ENCODE data around the gene ZNF862.
"Not testable (repeated sequence)": the region's sequence is repeated elsewhere in the genome, so short reads cannot be mapped to it uniquely, and the experiment has no call there.

ZNF862 gene

DNA sequence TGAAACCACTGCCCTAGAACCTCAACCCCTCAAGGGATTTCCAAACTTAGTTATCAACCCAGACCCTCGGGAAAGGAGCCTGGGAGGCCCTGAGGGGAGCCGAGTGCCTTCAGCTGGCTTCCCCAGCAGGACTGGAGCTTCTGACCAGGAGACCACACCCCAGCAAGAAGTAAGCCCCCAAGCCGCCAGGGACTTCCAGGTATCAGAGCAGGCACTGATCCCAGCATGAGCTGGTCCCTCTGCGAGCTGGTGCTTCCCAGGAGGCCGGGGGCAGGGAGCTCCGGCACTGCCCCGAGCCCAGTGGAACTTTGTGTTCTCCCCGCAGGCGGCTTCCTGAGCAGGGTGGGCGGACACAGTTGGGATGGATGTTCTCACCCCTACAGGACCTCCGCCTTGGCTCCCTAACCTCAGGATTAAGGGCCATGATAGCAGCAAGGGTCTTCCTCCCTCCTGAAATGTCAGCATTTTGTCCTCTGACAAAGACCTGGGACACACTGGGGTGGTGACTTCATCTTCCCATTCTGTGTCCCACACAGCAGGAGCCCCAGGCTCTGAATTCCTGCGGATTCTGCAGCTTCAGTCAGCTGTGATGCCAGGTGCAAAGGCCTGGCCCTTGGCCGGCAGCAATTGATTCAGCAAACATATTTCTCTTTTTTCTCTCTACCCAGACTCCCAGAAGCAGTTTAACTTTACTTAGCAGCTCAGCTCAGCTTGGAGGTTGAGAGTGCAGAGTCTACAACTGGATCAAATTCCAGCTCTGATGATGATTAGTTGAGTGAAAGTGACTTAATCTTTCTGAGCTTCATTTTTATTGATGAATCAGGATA is 47.2 kb downstream of the ZNF862 start:
- Mint-ChIP-seq H3K4me3 (no peak overlapping the region), H3K27me3 (ENCODE audit: low read depth) (no peaks in the 10 kb centered on the region), H3K4me1 (ENCODE audit: low read depth) (peaks cover 9% of the 10 kb centered on the region), H3K9me3 (no peaks in the 10 kb centered on the region), H3K27ac (no peak overlapping the region), H3K36me3 (ENCODE audit: low read depth) (peaks cover 2% of the 10 kb centered on the region)
- no peak for DNase-seq (ENCODE audit: low spot score)

- Mint-ChIP-seq H3K4me3 (no peak overlapping the region), H3K36me3 (ENCODE audit: low read depth) (peaks cover 2% of the 10 kb centered on the region), H3K27ac (no peak overlapping the region), H3K4me1 (ENCODE audit: low read depth) (peaks cover 9% of the 10 kb centered on the region), H3K27me3 (ENCODE audit: low read depth) (no peaks in the 10 kb centered on the region), H3K9me3 (no peaks in the 10 kb centered on the region)
- no peak for DNase-seq (ENCODE audit: low spot score)
Measured at GRCh38 chr7:149886018-149886415, 47.8 kb downstream of the ZNF862 start.

- Mint-ChIP-seq H3K27ac (no peak overlapping the region), H3K4me1 (ENCODE audit: low read depth) (peaks cover 9% of the 10 kb centered on the region), H3K4me3 (no peak overlapping the region), H3K27me3 (ENCODE audit: low read depth) (no peaks in the 10 kb centered on the region), H3K36me3 (ENCODE audit: low read depth) (peaks cover 2% of the 10 kb centered on the region), H3K9me3 (no peaks in the 10 kb centered on the region)
- no peak for DNase-seq (ENCODE audit: low spot score)
Measured at GRCh38 chr7:149887311-149887710, 49.1 kb downstream of the ZNF862 start.

DNA sequence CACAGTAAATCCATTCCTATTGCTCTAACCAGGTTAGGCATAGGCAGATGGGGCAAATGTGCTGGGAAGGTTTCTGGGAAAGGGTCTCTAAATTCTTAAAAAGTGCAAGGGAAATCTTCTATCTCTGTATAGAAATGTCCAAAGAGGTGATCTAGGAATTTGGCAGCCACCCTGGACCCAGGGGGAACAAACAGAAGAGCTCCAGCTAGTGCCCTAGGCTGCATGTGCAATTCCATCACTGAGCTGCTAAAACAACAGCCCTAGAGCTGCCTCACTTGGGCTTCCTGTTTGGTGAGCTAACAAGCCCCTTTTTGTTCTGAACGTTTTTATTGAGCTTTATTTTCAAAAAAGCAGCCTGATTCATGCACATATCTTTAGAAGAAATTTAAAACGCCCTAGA is 52.5 kb downstream of the ZNF862 start:
- H3K4me3 Mint-ChIP-seq; DNase-seq (ENCODE audit: low spot score); H3K9me3 Mint-ChIP-seq; H3K36me3 Mint-ChIP-seq (ENCODE audit: low read depth); H3K4me1 Mint-ChIP-seq (ENCODE audit: low read depth); H3K27ac Mint-ChIP-seq: not testable (repeated sequence)
- H3K27me3 Mint-ChIP-seq (ENCODE audit: low read depth) = peaks cover 12% of the 10 kb centered on the region

DNA sequence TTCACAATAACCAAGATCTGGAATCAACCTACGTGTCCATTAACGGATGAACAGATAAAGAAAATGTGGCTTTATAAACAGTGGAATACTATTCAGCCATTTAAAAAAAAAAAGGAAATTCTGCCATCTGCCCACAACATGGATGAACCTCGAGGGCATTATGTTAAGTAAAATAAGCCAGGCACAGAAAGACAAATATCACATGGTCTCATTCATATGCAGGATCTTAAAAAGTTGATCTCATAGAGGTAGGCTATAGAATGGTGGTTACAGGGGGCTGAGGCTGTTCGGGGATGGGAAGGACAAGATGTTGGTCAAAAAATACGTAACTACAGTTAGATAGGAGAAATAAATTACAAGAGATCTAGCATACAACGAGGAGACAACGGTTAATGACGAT is 56.8 kb downstream of the ZNF862 start:
- H3K4me3 Mint-ChIP-seq; H3K4me1 Mint-ChIP-seq (ENCODE audit: low read depth); H3K36me3 Mint-ChIP-seq (ENCODE audit: low read depth); DNase-seq (ENCODE audit: low spot score); H3K27ac Mint-ChIP-seq; H3K9me3 Mint-ChIP-seq: not testable (repeated sequence)
- H3K27me3 Mint-ChIP-seq (ENCODE audit: low read depth) = peaks cover 14% of the 10 kb centered on the region

GRCh38 chr7:149907776-149908376 is 69.7 kb downstream of the ZNF862 start:
- not testable (repeated sequence) for DNase-seq (ENCODE audit: low spot score); H3K27ac Mint-ChIP-seq; H3K4me3 Mint-ChIP-seq; H3K4me1 Mint-ChIP-seq (ENCODE audit: low read depth); H3K36me3 Mint-ChIP-seq (ENCODE audit: low read depth); H3K27me3 Mint-ChIP-seq (ENCODE audit: low read depth); H3K9me3 Mint-ChIP-seq

- H3K9me3 Mint-ChIP-seq; H3K4me1 Mint-ChIP-seq (ENCODE audit: low read depth); DNase-seq (ENCODE audit: low spot score); H3K4me3 Mint-ChIP-seq; H3K27me3 Mint-ChIP-seq (ENCODE audit: low read depth); H3K27ac Mint-ChIP-seq; H3K36me3 Mint-ChIP-seq (ENCODE audit: low read depth): not testable (repeated sequence)
Measured at GRCh38 chr7:149910219-149910618, 72.0 kb downstream of the ZNF862 start.

DNA sequence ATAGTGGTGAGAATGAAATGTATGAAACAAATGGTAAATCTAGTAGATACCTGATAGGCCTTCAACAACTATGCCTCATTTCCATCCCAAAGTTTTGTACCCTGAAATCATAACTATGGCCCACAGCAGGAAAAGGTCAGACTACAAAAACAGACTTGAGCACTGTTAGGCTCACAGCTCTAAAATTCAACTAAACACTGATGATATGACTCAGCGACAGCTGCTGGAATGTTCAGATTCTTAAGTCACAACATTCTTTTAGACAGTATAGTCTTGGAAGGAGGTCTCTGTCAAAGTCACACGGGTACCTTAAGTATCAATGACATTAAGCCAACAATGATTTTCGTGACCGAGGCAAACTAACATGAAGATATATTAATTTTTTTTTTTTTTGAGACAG is 74.0 kb downstream of the ZNF862 start:
- not testable (repeated sequence) for H3K4me3 Mint-ChIP-seq; H3K27me3 Mint-ChIP-seq (ENCODE audit: low read depth); H3K27ac Mint-ChIP-seq; DNase-seq (ENCODE audit: low spot score); H3K4me1 Mint-ChIP-seq (ENCODE audit: low read depth); H3K9me3 Mint-ChIP-seq; H3K36me3 Mint-ChIP-seq (ENCODE audit: low read depth)

Data from T-helper 2 cell treated with Interferon-gamma antibody and Interleukin-4, amounts not matched to agents 5 μg/mL and 100 μg/mL, for 36 hours (primary cell).